Peyer's patch (tissue), 4 donors: ENCODE measurements around the gene MBD3L2B. TPM values are rescaled to one million over a fixed set of nuclear protein-coding genes. Genes with fewer than 3 reads are reported as not detected.
"Not testable (repeated sequence)": the region's sequence is repeated elsewhere in the genome, so short reads cannot be mapped to it uniquely, and the experiment has no call there.

Source experiments
- DNase-seq, 3 donors: peaks; one replicate each; pipeline ENCODE4 v3.0.0-alpha.2; 2017 to 2019
- H3K27ac ChIP-seq, 4 donors: fragments of 200-600 bp; sonication (generic); one replicate each; pipeline ENCODE4 v1.5.1; 2016 to 2019
- H3K27me3 ChIP-seq, 2 donors: fragments of 200-600 bp; sonication (generic); one replicate each; pipeline ENCODE4 v1.5.1; 2019
- H3K36me3 ChIP-seq, 3 donors: fragments of 200-600 bp; sonication (generic); one replicate each; pipeline ENCODE4 v1.5.1; 2016 to 2019
- H3K4me1 ChIP-seq, 4 donors: fragments of 200-600 bp; sonication (generic); one replicate each; pipeline ENCODE4 v1.5.1; 2016 to 2019
- H3K4me3 ChIP-seq, 4 donors: fragments of 200-600 bp; sonication (generic); 1 replicate in 3 of 4; 2 replicates in 1 of 4; pipeline ENCODE4 v1.5.1; 2016 to 2019; ENCODE audit warnings: mild to moderate bottlenecking in 1 of 4
- H3K9me3 ChIP-seq, 4 donors: fragments of 200-600 bp; sonication (generic); one replicate each; pipeline ENCODE4 v1.5.1; 2016 to 2019; ENCODE audit warnings: mild to moderate bottlenecking in 1 of 4
- CTCF ChIP-seq, 6 experiments: fragments of 450-650 bp in 4 of 6; fragments of 200-600 bp in 2 of 6; sonication (generic) in 1 of 6; IDR thresholded peaks; one replicate each; pipeline ENCODE4 v1.5.1; 2017 to 2019; ENCODE audit warnings: antibody characterized with exemption in 6 of 6, mild to moderate bottlenecking in 3 of 6, moderate library complexity in 1 of 6
- POLR2A ChIP-seq, 2 donors: fragments of 450-650 bp; IDR thresholded peaks; one replicate each; pipeline ENCODE4 v1.5.1; 2017; ENCODE audit warnings: antibody characterized with exemption in 2 of 2, mild to moderate bottlenecking in 2 of 2, moderate library complexity in 2 of 2
- total RNA-seq, 4 donors: library from RNA; depleted of rRNA; stranded (reverse); fragments of >200 nt; gene quantifications; one replicate each; pipeline ENCODE4 v1.1.0, GENCODE V29; 2016

The MBD3L2B gene
- not detected for total RNA-seq

- not testable (repeated sequence) for H3K27me3 ChIP-seq, H3K4me3 ChIP-seq, DNase-seq, H3K36me3 ChIP-seq, H3K4me1 ChIP-seq, H3K9me3 ChIP-seq, H3K27ac ChIP-seq
Observed at GRCh38 chr19:7021331-7021730, at the start of gene MBD3L2B. TSS of gene MBD3L2B (minus strand) at chr19:7021431. CDS start at chr19:7021397, 34 bp downstream.

- TF ChIP-seq CTCF (IDR thresholded peaks at IDR 0.05) = no peak
- no peak for TF ChIP-seq POLR2A (IDR thresholded peaks at IDR 0.05)
- no peaks in the 10 kb centered on the region for H3K27me3 ChIP-seq
- H3K27ac ChIP-seq = peak overlapping the region; percentile 71 to 88 (median 80)
- H3K4me1 ChIP-seq = peaks cover 0 to 10% (median 7%) of the 10 kb centered on the region in 4 donors
- H3K4me3 ChIP-seq = peak overlapping the region; percentile 78 to 90 (median 79)
- H3K9me3 ChIP-seq = no peaks in the 10 kb centered on the region
- H3K36me3 ChIP-seq = peaks cover 0 to 42% (median 0%) of the 10 kb centered on the region in 3 donors
- no peak for DNase-seq
Observed at GRCh38 chr19:7069904-7070226, 48.6 kb upstream of the MBD3L2B start.

- Histone ChIP-seq H3K4me1 (peaks cover 0 to 10% (median 7%) of the 10 kb centered on the region in 4 donors), H3K27me3 (no peaks in the 10 kb centered on the region), H3K4me3 (peak within 1 kb of the TSS; percentile 78 to 90 (median 79)), H3K9me3 (no peaks in the 10 kb centered on the region), H3K36me3 (peaks cover 0 to 36% (median 0%) of the 10 kb centered on the region in 3 donors), H3K27ac (peak within 1 kb of the TSS; percentile 71 to 88 (median 80))
- TF ChIP-seq CTCF (IDR thresholded peaks at IDR 0.05) = no peak
- TF ChIP-seq POLR2A (IDR thresholded peaks at IDR 0.05) = peak; percentile 48 to 69
- DNase-seq = peak; percentile 99 to 100 (median 100)
Observed at GRCh38 chr19:7069042-7069903, 48.0 kb upstream of the MBD3L2B start, which contains the start of gene ZNF557. TSS of gene ZNF557 (plus strand) at chr19:7069703. CDS start at chr19:7075075, 5,372 bp downstream.

- H3K27ac ChIP-seq = peak overlapping the region in 3 of 4 donors; percentile 71 to 88 (median 80)
- TF ChIP-seq CTCF (IDR thresholded peaks at IDR 0.05) = no peak
Observed at GRCh38 chr19:7068599-7068998, 47.4 kb upstream of the MBD3L2B start.

GRCh38 chr19:7067716-7068115 lies 46.5 kb upstream of the MBD3L2B start:
- H3K27me3 ChIP-seq = no peaks in the 10 kb centered on the region
- TF ChIP-seq CTCF (IDR thresholded peaks at IDR 0.05) (no peak), POLR2A (IDR thresholded peaks at IDR 0.05) (no peak)
- H3K4me3 ChIP-seq = no peak overlapping the region
- no peak overlapping the region for H3K27ac ChIP-seq
- H3K4me1 ChIP-seq = peaks cover 0 to 10% (median 7%) of the 10 kb centered on the region in 4 donors
- DNase-seq = no peak
- H3K9me3 ChIP-seq = no peaks in the 10 kb centered on the region
- H3K36me3 ChIP-seq = peaks cover 0 to 21% (median 0%) of the 10 kb centered on the region in 3 donors

More at GRCh38 chr19:7068599-7068998, 47.4 kb upstream of the MBD3L2B start:
- Histone ChIP-seq H3K9me3 (no peaks in the 10 kb centered on the region), H3K27me3 (no peaks in the 10 kb centered on the region), H3K4me1 (peaks cover 0 to 10% (median 7%) of the 10 kb centered on the region in 4 donors), H3K36me3 (peaks cover 0 to 30% (median 0%) of the 10 kb centered on the region in 3 donors), H3K4me3 (peak overlapping the region in 2 of 4 donors; percentile 79)
- DNase-seq = no peak

DNA sequence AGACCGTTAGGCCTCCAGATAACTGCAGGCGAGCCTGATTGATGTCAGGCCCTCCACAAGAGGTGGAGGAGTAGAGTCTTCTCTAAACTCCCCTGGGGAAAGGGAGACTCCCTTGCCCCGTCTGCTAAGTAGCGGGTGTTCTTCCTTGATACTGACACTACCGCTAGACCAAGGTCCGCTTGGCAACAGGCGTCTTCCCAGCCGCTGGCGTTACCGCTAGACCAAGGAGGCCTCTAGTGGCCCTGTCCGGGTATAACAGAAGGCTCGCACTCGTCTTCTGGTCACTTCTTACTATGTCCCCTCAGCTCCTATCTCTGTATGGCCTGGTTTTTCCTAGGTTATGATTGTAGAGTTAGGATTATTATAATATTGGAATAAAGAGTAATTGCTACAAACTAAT lies 45.9 kb upstream of the MBD3L2B start:
- TF ChIP-seq CTCF (IDR thresholded peaks at IDR 0.05) = peak in 3 of 6 experiments; percentile 19 to 38 (median 30)
- not testable (repeated sequence) for H3K27ac ChIP-seq, H3K27me3 ChIP-seq, H3K4me3 ChIP-seq, H3K9me3 ChIP-seq, H3K4me1 ChIP-seq
- peak in 2 of 3 donors; percentile 53 to 61 for DNase-seq
- H3K36me3 ChIP-seq = peaks cover 0 to 15% (median 0%) of the 10 kb centered on the region in 3 donors
